H1 (cell line): ENCODE measurements around the gene CDKN3. TPM values are rescaled to one million over a fixed set of nuclear protein-coding genes. Genes with fewer than 3 reads are reported as not detected.

ENCODE experiments used
- CTCF ChIA-PET: fragments of 300-600 bp; sonication (Branson Sonifier 250); formaldehyde crosslinking; loops from one replicate; lab custom pipeline; 2021; ENCODE audit not compliant: partially characterized antibody; lab: Charles Lee
- POLR2A ChIA-PET: fragments of 300-600 bp; sonication (Branson Sonifier 250); formaldehyde crosslinking; loops from one replicate; lab custom pipeline; 2021; ENCODE audit warnings: inconsistent platforms; ENCODE audit not compliant: partially characterized antibody; lab: Charles Lee
- DNase-seq, 2 experiments: peaks; one replicate each; pipeline versions ENCODE4 v3.0.0 to v3.0.0-alpha.2; 2010 to 2022; ENCODE audit warnings: low spot score in 2 of 2, low read depth in 1 of 2, mixed read lengths in 1 of 2
- FAIRE-seq: peaks from 2 replicates; lab custom pipeline; 2011; peaks lifted over from hg19 to GRCh38; lab: Jason Lieb, UNC
- H2AFZ ChIP-seq: 2 replicates; pipeline ENCODE4 v1.8.1; 2012; ENCODE audit warnings: low read length, inconsistent platforms
- H2AK5ac ChIP-seq: 2 replicates; pipeline ENCODE4 v1.6.1; 2013; ENCODE audit warnings: low read depth, low read length
- H2BK120ac ChIP-seq: replicated peaks from 2 replicates; pipeline ENCODE3; 2013; ENCODE audit warnings: low read depth, low read length, inconsistent platforms
- H2BK12ac ChIP-seq: 2 replicates; pipeline ENCODE4 v1.6.1; 2013; ENCODE audit warnings: low read depth, low read length
- H2BK15ac ChIP-seq: 2 replicates; pipeline ENCODE4 v1.6.1; 2013; ENCODE audit warnings: low read length
- H2BK20ac ChIP-seq: 2 replicates; pipeline ENCODE4 v1.6.1; 2013; ENCODE audit warnings: low read length
- H2BK5ac ChIP-seq: 2 replicates; pipeline ENCODE4 v1.6.1; 2013; ENCODE audit warnings: low read depth, low read length
- H3K14ac ChIP-seq: 2 replicates; pipeline ENCODE4 v1.6.1; 2013; ENCODE audit warnings: inconsistent platforms; ENCODE audit not compliant: insufficient read length
- H3K18ac ChIP-seq: 2 replicates; pipeline ENCODE4 v1.6.1; 2013; ENCODE audit warnings: low read length; ENCODE audit errors: extremely low read depth
- H3K23ac ChIP-seq: 2 replicates; pipeline ENCODE4 v1.6.1; 2013; ENCODE audit warnings: inconsistent platforms; ENCODE audit not compliant: insufficient read length
- H3K23me2 ChIP-seq: 2 replicates; pipeline ENCODE4 v1.6.1; 2013; ENCODE audit warnings: low read depth, low read length
- H3K27ac ChIP-seq: 2 replicates; pipeline ENCODE4 v1.6.1; 2011; ENCODE audit warnings: low read depth, low read length, inconsistent platforms
- H3K27me3 ChIP-seq, 4 experiments: replicated peaks in 1 of 4; 1 replicate in 1 of 4; 2 replicates in 3 of 4; pipeline versions ENCODE4 v1.6.1 to v1.8.1; 2011 to 2013; ENCODE audit warnings: low read length in 3 of 4, mild to moderate bottlenecking in 3 of 4, inconsistent platforms in 2 of 4, mixed read lengths in 2 of 4, moderate library complexity in 1 of 4; ENCODE audit not compliant: control insufficient read depth in 3 of 4, insufficient read depth in 3 of 4; ENCODE audit errors: extremely low read depth in 1 of 4
- H3K36me3 ChIP-seq, 4 experiments: 2 replicates each; pipeline versions ENCODE4 v1.6.1 to v1.8.1; 2011 to 2013; ENCODE audit warnings: mild to moderate bottlenecking in 4 of 4, low read length in 3 of 4, moderate library complexity in 2 of 4, control low read depth in 1 of 4, inconsistent platforms in 1 of 4; ENCODE audit not compliant: insufficient read depth in 4 of 4, control insufficient read depth in 2 of 4
- H3K4ac ChIP-seq: replicated peaks from 2 replicates; pipeline ENCODE3; 2013; ENCODE audit warnings: low read length, low read depth, mixed read lengths, inconsistent platforms; ENCODE audit not compliant: insufficient read length
- H3K4me1 ChIP-seq, 4 experiments: replicated peaks in 1 of 4; 1 replicate in 1 of 4; 2 replicates in 3 of 4; pipeline versions ENCODE4 v1.6.1 to v1.8.1; 2011 to 2013; ENCODE audit warnings: low read length in 3 of 4, inconsistent platforms in 2 of 4, mixed read lengths in 1 of 4; ENCODE audit not compliant: insufficient read depth in 4 of 4, control insufficient read depth in 3 of 4
- H3K4me2 ChIP-seq, 2 experiments: 2 replicates each; pipeline versions ENCODE4 v1.6.1 to v1.8.1; 2011 to 2013; ENCODE audit warnings: low read depth in 2 of 2, low read length in 2 of 2, control low read depth in 1 of 2, inconsistent platforms in 1 of 2, mild to moderate bottlenecking in 1 of 2; ENCODE audit not compliant: insufficient read depth in 1 of 2
- H3K4me3 ChIP-seq, 4 experiments: fragments of 200-600, 300-600 bp in 1 of 4; sonication (generic), shearing (Covaris generic), sonication (Bioruptor Twin) in 1 of 4; 2 replicates each; pipeline versions ENCODE4 v1.5.1 to v1.8.1; 2011 to 2016; ENCODE audit warnings: low read length in 4 of 4, low read depth in 3 of 4, control low read depth in 2 of 4, inconsistent platforms in 2 of 4, mild to moderate bottlenecking in 2 of 4, mixed read lengths in 1 of 4, moderate library complexity in 1 of 4; ENCODE audit not compliant: insufficient read depth in 2 of 4; ENCODE audit errors: extremely low read depth in 1 of 4
- H3K56ac ChIP-seq: replicated peaks from 2 replicates; pipeline ENCODE3; 2013; ENCODE audit warnings: low read depth, mild to moderate bottlenecking, mixed read lengths, low read length, inconsistent platforms; ENCODE audit not compliant: insufficient read length
- H3K79me1 ChIP-seq: 2 replicates; pipeline ENCODE4 v1.6.1; 2013; ENCODE audit warnings: low read depth, low read length, control low read depth
- H3K79me2 ChIP-seq, 2 experiments: 2 replicates each; pipeline versions ENCODE4 v1.6.1 to v1.8.1; 2012 to 2013; ENCODE audit warnings: low read length in 2 of 2, mild to moderate bottlenecking in 2 of 2, inconsistent platforms in 1 of 2; ENCODE audit not compliant: insufficient read depth in 2 of 2, control insufficient read depth in 1 of 2
- H3K9ac ChIP-seq, 4 experiments: replicated peaks in 1 of 4; 1 replicate in 1 of 4; 2 replicates in 3 of 4; pipeline versions ENCODE4 v1.6.1 to v1.8.1; 2011 to 2013; ENCODE audit warnings: low read depth in 3 of 4, low read length in 3 of 4, control low read depth in 2 of 4, mild to moderate bottlenecking in 2 of 4, moderate library complexity in 2 of 4, inconsistent platforms in 1 of 4; ENCODE audit errors: extremely low read depth in 1 of 4
- H3K9me3 ChIP-seq, 2 experiments: 2 replicates each; pipeline versions ENCODE4 v1.6.1 to v1.8.1; 2012 to 2013; ENCODE audit warnings: mild to moderate bottlenecking in 2 of 2, moderate library complexity in 2 of 2, control low read depth in 1 of 2, inconsistent platforms in 1 of 2, low read depth in 1 of 2, low read length in 1 of 2, mixed read lengths in 1 of 2; ENCODE audit not compliant: insufficient read depth in 2 of 2
- H4K20me1 ChIP-seq, 2 experiments: replicated peaks in 1 of 2; 2 replicates each; pipeline versions ENCODE3 to v1.8.1; 2011 to 2013; ENCODE audit warnings: inconsistent platforms in 2 of 2, low read length in 2 of 2, mild to moderate bottlenecking in 1 of 2; ENCODE audit not compliant: insufficient read depth in 2 of 2, control insufficient read depth in 1 of 2
- H4K5ac ChIP-seq: 2 replicates; pipeline ENCODE4 v1.6.1; 2013; ENCODE audit warnings: low read length, low read depth, mixed read lengths, inconsistent platforms; ENCODE audit not compliant: insufficient read length
- H4K8ac ChIP-seq: 2 replicates; pipeline ENCODE4 v1.8.0; 2013; ENCODE audit warnings: mild to moderate bottlenecking, moderate library complexity, low read length, inconsistent platforms; ENCODE audit not compliant: insufficient read depth; ENCODE audit errors: extremely low read depth
- H4K91ac ChIP-seq: replicated peaks from 2 replicates; pipeline ENCODE3; 2013; ENCODE audit warnings: low read length, mixed read lengths, inconsistent platforms; ENCODE audit not compliant: insufficient read length
- CBX8 ChIP-seq: fragments of 300-800, 300-1000 bp; sonication (generic); IDR thresholded peaks from 2 replicates; pipeline ENCODE4 v1.7.1; 2016; ENCODE audit warnings: low read depth, low read length, borderline replicate concordance
- CHD2 ChIP-seq: IDR thresholded peaks from 2 replicates; pipeline ENCODE4 v1.6.1; 2012; ENCODE audit warnings: low read length, improper control_type of control experiment
- TAF1 ChIP-seq: IDR thresholded peaks from 2 replicates; pipeline ENCODE4 v1.6.1; 2011; ENCODE audit warnings: mild to moderate bottlenecking, low read depth, low read length
- USF2 ChIP-seq: IDR thresholded peaks from 2 replicates; pipeline ENCODE4 v1.6.1; 2011; ENCODE audit warnings: low read length, improper control_type of control experiment
- YY1 ChIP-seq: IDR thresholded peaks from 2 replicates; pipeline ENCODE4 v1.6.1; 2011; ENCODE audit warnings: low read depth, mild to moderate bottlenecking, low read length
- WGBS, 2 experiments: shearing (Covaris generic) in 1 of 2; methylation state at CpG; one replicate each; pipeline versions ENCODE4 v1.1.6 to v1.1.7; 2013 to 2015; ENCODE audit warnings: low lambda C conversion rate in 2 of 2, mixed read lengths in 2 of 2, inconsistent platforms in 1 of 2, low coverage in 1 of 2, missing lambda C conversion rate in 1 of 2; ENCODE audit not compliant: insufficient replicate concordance in 2 of 2, insufficient coverage in 1 of 2, insufficient read length in 1 of 2; ENCODE audit errors: extremely low coverage in 1 of 2, missing lambda C conversion rate in 1 of 2; 5-methylcytosine and 5-hydroxymethylcytosine counted together
- polyA plus RNA-seq, 7 experiments: library from polyadenylated mRNA; depleted of rRNA in 3 of 7; stranded (reverse) in 5 of 7; unstranded in 2 of 7; fragments of >200 nt in 5 of 7; fragments of 200-250 nt in 2 of 7; gene quantifications; 1 replicate in 5 of 7; 2 replicates in 1 of 7; 4 replicates in 1 of 7; pipeline versions ENCODE4 v1.2.1 to v1.2.3, GENCODE V29; 2011 to 2013; ENCODE audit warnings: missing spikeins in 2 of 7, mixed read lengths in 2 of 7
- total RNA-seq: library from RNA; stranded (reverse); fragmentation: NEBNext Ultra II Directional; extraction: Animal tissue kit (Norgen Biotek cat#: 25700); gene quantifications from 2 replicates; pipeline ENCODE4 v1.2.1, GENCODE V29; 2021

The CDKN3 gene
- total and polyA plus RNA-seq, 2 of the 8 experiments (the other 6 are each of a cell fraction or from before 2014, with no cell fraction given), result 43.5 to 48.3 TPM

GRCh38 chr14:54353266-54353665 is 43.5 kb upstream of the CDKN3 start:
- no peak overlapping the region for H2AK5ac ChIP-seq
- H3K36me3 ChIP-seq, result no peaks in the 10 kb centered on the region
- H3K27me3 ChIP-seq, result no peaks in the 10 kb centered on the region
- H3K4ac ChIP-seq, result no peak overlapping the region
- H4K8ac ChIP-seq, result no peak overlapping the region
- H3K4me3 ChIP-seq, result no peak overlapping the region
- no peak overlapping the region for H3K14ac ChIP-seq
- H3K56ac ChIP-seq, result no peak overlapping the region
- no peak overlapping the region for H3K27ac ChIP-seq
- H2AFZ ChIP-seq, result peak overlapping the region; percentile 72
- FAIRE-seq, result no peak
- no peak overlapping the region for H2BK12ac ChIP-seq
- no peak overlapping the region for H3K9ac ChIP-seq
- H3K79me1 ChIP-seq, result no peaks in the 10 kb centered on the region
- no peak overlapping the region for H2BK120ac ChIP-seq
- no peak overlapping the region for H3K4me2 ChIP-seq
- DNase-seq, result no peak
- H2BK20ac ChIP-seq, result no peak overlapping the region
- POLR2A ChIA-PET, result no interaction called here
- H4K91ac ChIP-seq, result no peak overlapping the region
- H3K23me2 ChIP-seq, result no peaks in the 10 kb centered on the region
- no peaks in the 10 kb centered on the region for H3K9me3 ChIP-seq
- no peak overlapping the region for H3K18ac ChIP-seq
- WGBS, 2 experiments, result 88% methylated on average over 6 of the region's 6 CpGs; no CpG with 5 or more reads in 1 of the 2 experiments
- 0 out of 2 replicates have a peak overlapping the region, but pooled peaks have one; percentile 4 for H2BK5ac ChIP-seq
- no peaks in the 10 kb centered on the region for H4K20me1 ChIP-seq
- H3K4me1 ChIP-seq, result peaks cover 3 to 14% (median 8%) of the 10 kb centered on the region in 4 experiments; a peak in 5 of 7 replicates
- H2BK15ac ChIP-seq, result no peak overlapping the region
- no peaks in the 10 kb centered on the region for H3K79me2 ChIP-seq
- no peak overlapping the region for H4K5ac ChIP-seq
- CTCF ChIA-PET, result interaction anchor here (0.7 to 2.4 kb wide), 6 partner anchors 10 to 1029 kb away, joined by 3 to 7 read pairs (median 4); no protein-coding TSS in a partner anchor
- H3K23ac ChIP-seq, result no peak overlapping the region
- no peak for TF ChIP-seq CHD2
- no peak for TF ChIP-seq YY1
- TF ChIP-seq TAF1, result no peak
- TF ChIP-seq USF2, result no peak
- TF ChIP-seq CBX8, result no peak
